Neural crest cell (in vitro differentiated cells): Measurements from ENCODE around the gene ATF6. TPM values are rescaled to one million over a fixed set of nuclear protein-coding genes. Genes with fewer than 3 reads are reported as not detected.

Experiments used
- DNase-seq: peaks from one replicate; pipeline ENCODE4 v3.0.0; 2021; ENCODE audit warnings: low read depth, mixed read lengths, low spot score
- H3K27ac Mint-ChIP-seq: one replicate; pipeline ENCODE4 v1.8.0; 2021; ENCODE audit warnings: mild to moderate bottlenecking, mixed read lengths; ENCODE audit not compliant: unreplicated experiment
- H3K27me3 Mint-ChIP-seq: 2 replicates; pipeline ENCODE4 v1.8.0; 2021; ENCODE audit warnings: low read depth, mild to moderate bottlenecking, mixed read lengths
- H3K36me3 Mint-ChIP-seq: 2 replicates; pipeline ENCODE4 v1.8.0; 2021; ENCODE audit warnings: low read depth, mild to moderate bottlenecking, mixed read lengths
- H3K4me1 Mint-ChIP-seq: 2 replicates; pipeline ENCODE4 v1.8.0; 2021; ENCODE audit warnings: mixed read lengths
- H3K4me3 Mint-ChIP-seq: one replicate; pipeline ENCODE4 v1.8.0; 2021; ENCODE audit warnings: mild to moderate bottlenecking, mixed read lengths
- H3K9me3 Mint-ChIP-seq: 2 replicates; pipeline ENCODE4 v1.8.0; 2021; ENCODE audit warnings: mixed read lengths
- CTCF ChIP-seq: fragments of 200-600 bp; sonication (generic); conservative IDR thresholded peaks from 2 replicates; pipeline ENCODE4 v1.5.0; 2021; ENCODE audit warnings: antibody characterized with exemption, mild to moderate bottlenecking
- long read RNA-seq: library from polyadenylated mRNA; unstranded; transcript quantifications from one replicate; pipeline ENCODE4 v2.0.0, GENCODE V29; 2020
- total RNA-seq: library from RNA; stranded (reverse); gene quantifications from 2 replicates; pipeline ENCODE4 v1.2.1, GENCODE V29; 2021

ATF6 gene
- 17.8 and 18.5 TPM in 2 replicates for total RNA-seq
- long read RNA-seq, full-length matches to known transcripts = 72 of 105 reads
- long read RNA-seq, partial matches to known transcripts = 11 of 105 reads
- long read RNA-seq, other reads (novel, unspliced or antisense) = 22 of 105 reads

DNA sequence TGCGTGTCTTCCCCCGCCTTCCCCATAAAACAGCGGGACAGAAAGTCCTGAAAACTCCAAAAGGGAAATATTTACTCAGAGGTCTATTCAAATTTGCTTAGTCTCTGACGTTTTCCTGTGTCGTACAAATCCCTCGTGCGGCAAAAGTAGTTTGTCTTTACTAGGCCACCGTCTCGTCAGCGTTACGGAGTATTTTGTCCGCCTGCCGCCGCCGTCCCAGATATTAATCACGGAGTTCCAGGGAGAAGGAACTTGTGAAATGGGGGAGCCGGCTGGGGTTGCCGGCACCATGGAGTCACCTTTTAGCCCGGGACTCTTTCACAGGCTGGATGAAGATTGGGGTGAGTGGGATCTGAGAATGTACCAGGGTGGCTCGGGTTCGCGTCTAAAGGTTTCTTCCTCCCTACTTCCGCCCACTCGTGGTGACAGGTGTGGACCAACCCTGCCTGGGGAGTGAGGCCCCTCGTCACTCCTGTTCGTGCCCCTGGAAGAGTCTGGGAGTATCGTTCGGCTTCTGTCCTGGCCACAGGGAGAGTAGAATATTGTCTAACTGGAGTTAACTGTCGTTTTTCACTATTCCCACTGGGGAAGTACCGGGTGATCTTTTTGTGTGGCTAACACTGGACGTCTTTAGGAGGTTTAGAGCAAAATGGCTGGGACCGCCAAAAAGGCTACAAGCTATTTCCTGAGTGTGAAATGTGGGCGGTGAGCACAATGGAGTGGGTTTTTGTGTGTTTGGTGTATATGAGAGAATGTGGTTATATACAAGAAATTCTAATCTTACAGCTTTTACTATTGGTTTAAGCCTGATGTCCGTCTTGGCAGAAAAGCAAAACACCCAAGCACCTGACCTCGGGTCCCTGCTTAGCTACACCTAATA lies at the start of gene ATF6:
ATF6 (plus strand) TSS at position 219 of the 880 bp plus-strand sequence; CDS start at position 260, 41 bp downstream.
- TF ChIP-seq CTCF = no peak
- Mint-ChIP-seq H3K4me1 (peaks cover 22% of the 10 kb centered on the region), H3K27ac (peak within 1 kb of the TSS; percentile 96), H3K27me3 (no peaks in the 10 kb centered on the region), H3K9me3 (no peaks in the 10 kb centered on the region), H3K4me3 (peak within 1 kb of the TSS; percentile 98), H3K36me3 (no peaks in the 10 kb centered on the region)
- peak; percentile 71 for DNase-seq

- H3K4me3 Mint-ChIP-seq = no peak overlapping the region
- no peaks in the 10 kb centered on the region for H3K36me3 Mint-ChIP-seq
- TF ChIP-seq CTCF = no peak
- no peak overlapping the region for H3K27ac Mint-ChIP-seq
- no peak for DNase-seq
- H3K27me3 Mint-ChIP-seq = peaks cover 90% of the 10 kb centered on the region
- no peaks in the 10 kb centered on the region for H3K4me1 Mint-ChIP-seq
- no peaks in the 10 kb centered on the region for H3K9me3 Mint-ChIP-seq
Observed at GRCh38 chr1:161718559-161719324, 47.4 kb upstream of the ATF6 start.

GRCh38 chr1:161719325-161719611 lies 46.9 kb upstream of the ATF6 start:
- no peaks in the 10 kb centered on the region for H3K4me1 Mint-ChIP-seq

DNA sequence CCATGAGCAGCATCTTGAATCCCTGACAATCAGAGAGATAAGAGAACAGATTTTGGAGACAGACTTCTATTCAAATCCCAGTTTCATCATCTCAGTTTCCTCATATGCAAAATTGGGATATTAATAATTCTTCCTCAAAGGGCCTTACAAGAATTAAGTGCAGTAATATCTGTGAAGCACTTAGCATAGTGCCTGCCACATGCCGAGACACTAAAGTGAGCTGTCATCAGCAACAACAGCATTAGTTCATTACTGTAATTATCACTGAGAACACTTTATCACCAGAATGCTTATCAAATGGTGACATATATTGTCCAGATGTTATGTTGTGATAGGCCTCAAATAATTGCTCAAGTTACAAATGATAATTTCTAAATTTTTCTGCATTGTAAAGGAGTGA lies 45.7 kb upstream of the ATF6 start:
- Mint-ChIP-seq H3K36me3 (no peaks in the 10 kb centered on the region), H3K4me1 (no peaks in the 10 kb centered on the region), H3K27me3 (peaks cover 89% of the 10 kb centered on the region), H3K9me3 (no peaks in the 10 kb centered on the region), H3K4me3 (no peak overlapping the region), H3K27ac (no peak overlapping the region)
- no peak for TF ChIP-seq CTCF
- no peak for DNase-seq

More at GRCh38 chr1:161719325-161719611, 46.9 kb upstream of the ATF6 start:
- no peak for TF ChIP-seq CTCF
- no peak for DNase-seq
- Mint-ChIP-seq H3K27me3 (peaks cover 90% of the 10 kb centered on the region), H3K27ac (no peak overlapping the region), H3K4me3 (no peak overlapping the region), H3K9me3 (no peaks in the 10 kb centered on the region), H3K36me3 (no peaks in the 10 kb centered on the region)

GRCh38 chr1:161720956-161721737 lies 45.0 kb upstream of the ATF6 start, which contains the start of gene FCRLB:
Gene FCRLB (plus strand): TSS chr1:161721544. CDS start chr1:161722673, 1,129 bp downstream.
- Mint-ChIP-seq H3K27ac (no peak within 1 kb of the TSS), H3K4me1 (peaks cover 7% of the 10 kb centered on the region), H3K36me3 (no peaks in the 10 kb centered on the region), H3K27me3 (peaks cover 89% of the 10 kb centered on the region), H3K9me3 (no peaks in the 10 kb centered on the region), H3K4me3 (peak within 1 kb of the TSS; percentile 14)
- no peak for DNase-seq
- no peak for TF ChIP-seq CTCF
